ENCODE measurements around the gene SELPLG. TPM values are rescaled to one million over a fixed set of nuclear protein-coding genes. Genes with fewer than 3 reads are reported as not detected.

Gene SELPLG
- total and polyA plus RNA-seq, 8 donors = 3.0 to 61.0 (median 4.2) TPM

DNA sequence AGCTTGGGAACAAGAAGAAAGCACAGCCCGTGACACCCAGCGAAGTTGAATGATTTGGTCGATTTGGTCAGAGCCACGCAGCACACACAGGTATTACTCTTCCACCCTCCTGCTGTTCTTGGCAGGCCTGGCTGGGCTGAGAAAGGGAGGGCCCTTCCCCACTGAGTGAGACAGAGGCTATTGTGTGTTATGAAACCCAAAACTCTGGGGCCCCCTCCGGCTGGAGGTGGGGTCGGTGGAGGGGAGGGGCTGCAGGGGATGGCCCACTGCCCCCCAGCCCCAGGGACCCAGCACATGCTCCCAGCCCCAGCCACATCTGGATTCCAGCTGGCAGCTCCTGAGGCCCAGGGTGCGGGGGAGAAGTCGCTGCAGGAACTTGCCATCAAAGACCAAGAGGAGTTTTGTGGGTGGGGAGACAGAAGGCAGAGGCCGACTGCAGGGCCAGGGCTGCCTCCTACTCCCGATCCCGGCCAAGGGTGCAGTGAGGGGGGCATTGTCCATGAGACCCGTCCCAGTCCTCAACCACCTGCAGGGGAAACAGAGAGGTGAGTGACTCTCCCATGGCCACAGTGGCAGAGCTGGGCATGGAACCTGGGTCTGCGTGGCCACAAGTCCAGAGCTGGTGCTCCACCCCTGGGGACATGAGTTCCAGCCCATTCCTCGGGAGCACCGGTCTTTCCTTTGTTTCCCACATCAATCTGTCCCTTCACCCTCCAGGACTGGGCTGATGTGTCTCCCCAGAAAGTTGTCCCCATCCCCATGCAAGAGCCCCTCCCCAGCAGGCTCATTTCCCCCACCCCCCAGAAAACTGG, 44.5 kb downstream of the SELPLG start:
- DNase-seq = peak in 1 of 4 donors; percentile 51
- no peak overlapping the region for H3K27ac ChIP-seq
- no peaks in the 10 kb centered on the region for H3K4me1 ChIP-seq
- H3K27me3 ChIP-seq = peaks cover 0 to 10% of the 10 kb centered on the region in 2 donors
- no peak overlapping the region for H3K4me3 ChIP-seq
- TF ChIP-seq, protein P1, sequence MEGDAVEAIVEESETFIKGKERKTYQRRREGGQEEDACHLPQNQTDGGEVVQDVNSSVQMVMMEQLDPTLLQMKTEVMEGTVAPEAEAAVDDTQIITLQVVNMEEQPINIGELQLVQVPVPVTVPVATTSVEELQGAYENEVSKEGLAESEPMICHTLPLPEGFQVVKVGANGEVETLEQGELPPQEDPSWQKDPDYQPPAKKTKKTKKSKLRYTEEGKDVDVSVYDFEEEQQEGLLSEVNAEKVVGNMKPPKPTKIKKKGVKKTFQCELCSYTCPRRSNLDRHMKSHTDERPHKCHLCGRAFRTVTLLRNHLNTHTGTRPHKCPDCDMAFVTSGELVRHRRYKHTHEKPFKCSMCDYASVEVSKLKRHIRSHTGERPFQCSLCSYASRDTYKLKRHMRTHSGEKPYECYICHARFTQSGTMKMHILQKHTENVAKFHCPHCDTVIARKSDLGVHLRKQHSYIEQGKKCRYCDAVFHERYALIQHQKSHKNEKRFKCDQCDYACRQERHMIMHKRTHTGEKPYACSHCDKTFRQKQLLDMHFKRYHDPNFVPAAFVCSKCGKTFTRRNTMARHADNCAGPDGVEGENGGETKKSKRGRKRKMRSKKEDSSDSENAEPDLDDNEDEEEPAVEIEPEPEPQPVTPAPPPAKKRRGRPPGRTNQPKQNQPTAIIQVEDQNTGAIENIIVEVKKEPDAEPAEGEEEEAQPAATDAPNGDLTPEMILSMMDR (IDR thresholded peaks at IDR 0.05) = no peak
- no peaks in the 10 kb centered on the region for H3K36me3 ChIP-seq
- intact Hi-C loops (cut with DNase I) = no loop called here
- peak; percentile 42 for ATAC-seq
- H3K9me3 ChIP-seq = no peaks in the 10 kb centered on the region

DNA sequence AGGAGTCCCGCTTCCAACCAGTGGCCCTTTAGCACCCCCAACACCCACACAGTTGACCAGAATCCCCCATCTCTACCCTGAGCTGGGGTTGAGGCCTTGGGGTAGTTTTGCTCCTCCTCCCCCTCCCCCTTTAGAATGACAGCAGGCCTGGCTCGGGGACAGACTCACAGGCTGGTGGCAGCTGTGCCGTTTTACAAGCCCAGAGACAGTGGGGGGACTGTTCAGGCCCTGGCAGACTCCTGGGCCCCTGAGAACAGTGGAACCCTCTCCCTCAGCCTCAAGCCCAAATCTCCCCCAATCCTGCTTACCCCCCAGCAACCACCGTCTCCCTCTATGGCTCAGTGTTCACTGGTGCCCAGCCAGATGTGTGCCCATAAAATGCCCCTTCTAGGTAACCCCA, 45.9 kb downstream of the SELPLG start:
- Histone ChIP-seq H3K36me3 (no peaks in the 10 kb centered on the region), H3K9me3 (no peaks in the 10 kb centered on the region), H3K27ac (no peak overlapping the region), H3K4me1 (no peaks in the 10 kb centered on the region), H3K27me3 (peaks cover 0 to 10% of the 10 kb centered on the region in 2 donors), H3K4me3 (no peak overlapping the region)
- intact Hi-C loops (cut with DNase I) = no loop called here
- TF ChIP-seq, protein P1 (IDR thresholded peaks at IDR 0.05) = no peak
- DNase-seq (peak in 1 of 4 donors; percentile 51), ATAC-seq (no peak)

DNA sequence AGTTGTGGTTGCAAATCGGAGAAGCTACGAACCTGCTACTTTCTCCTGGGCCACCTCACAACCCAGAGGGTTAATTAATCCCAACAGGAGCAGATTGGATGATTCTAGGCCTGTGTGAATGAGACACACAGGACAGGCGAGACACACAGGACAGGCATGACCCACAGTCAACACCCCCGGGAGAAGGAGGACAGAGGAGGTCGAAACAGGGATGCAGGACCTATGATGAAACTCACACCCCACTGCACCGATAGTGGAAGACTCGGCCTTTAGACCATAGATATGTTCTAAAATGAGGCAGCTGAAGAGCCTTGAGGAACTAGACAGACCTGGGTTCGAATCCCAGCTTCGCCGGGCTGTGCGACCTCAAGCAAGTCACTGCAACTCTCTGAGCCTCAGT, 47.4 kb downstream of the SELPLG start:
- Histone ChIP-seq H3K27ac (no peak overlapping the region), H3K36me3 (no peaks in the 10 kb centered on the region), H3K4me3 (no peak overlapping the region), H3K27me3 (peaks cover 0 to 10% of the 10 kb centered on the region in 2 donors), H3K4me1 (no peaks in the 10 kb centered on the region), H3K9me3 (no peaks in the 10 kb centered on the region)
- ATAC-seq (no peak), DNase-seq (no peak)
- intact Hi-C loops (cut with DNase I) = no loop called here
- TF ChIP-seq, protein P1 (IDR thresholded peaks at IDR 0.05) = no peak

DNA sequence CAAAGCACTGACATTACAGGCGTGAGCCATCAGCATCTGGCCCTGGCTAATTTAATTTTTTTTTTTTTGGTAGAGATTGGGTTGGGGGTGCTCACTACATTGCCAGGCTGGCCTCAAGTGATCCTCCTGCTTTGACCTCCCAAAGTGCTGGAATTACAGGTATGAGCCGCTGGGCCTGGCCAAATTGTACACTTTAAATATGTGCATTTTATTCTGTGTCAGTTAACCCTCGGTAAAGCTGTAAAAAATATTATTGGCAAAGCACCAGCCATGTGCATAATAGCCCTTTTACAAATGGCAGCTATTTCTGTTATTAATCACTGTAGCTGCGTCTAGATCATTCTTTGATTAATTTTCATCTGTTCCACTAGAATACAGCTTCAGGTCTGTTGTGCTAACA, 47.8 kb downstream of the SELPLG start:
- H3K4me1 ChIP-seq = no peaks in the 10 kb centered on the region
- TF ChIP-seq, protein P1 (IDR thresholded peaks at IDR 0.05) = no peak
- intact Hi-C loops (cut with DNase I) = no loop called here

DNA sequence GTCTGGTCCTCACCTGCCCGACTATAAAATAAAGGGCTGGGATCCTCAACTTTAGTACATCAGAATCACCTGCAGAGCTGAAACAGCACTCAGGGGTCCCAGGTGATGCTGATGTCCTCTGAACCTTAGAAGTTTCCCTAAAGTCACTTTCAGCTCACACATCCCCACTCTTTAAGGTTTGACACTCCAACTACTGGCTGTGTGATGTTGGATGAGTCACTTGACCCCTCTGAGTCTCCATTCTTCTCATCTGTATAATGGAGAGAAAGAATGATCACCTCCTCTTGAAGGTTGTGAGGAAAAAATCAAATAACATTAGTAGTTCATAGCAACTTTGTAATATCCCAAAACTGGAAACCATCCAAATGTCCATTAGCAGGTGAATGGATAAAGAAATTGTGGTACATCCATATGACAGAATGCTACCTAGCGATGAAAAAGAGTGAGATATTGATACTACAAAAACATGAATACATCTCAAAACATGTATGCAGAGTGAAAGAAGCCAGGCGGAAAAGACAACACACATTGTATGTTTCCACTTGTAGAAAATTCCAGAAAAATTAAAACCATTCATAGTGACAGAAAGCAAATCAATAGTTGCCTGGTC, 49.1 kb downstream of the SELPLG start:
- TF ChIP-seq, protein P1 (IDR thresholded peaks at IDR 0.05) = no peak
- Histone ChIP-seq H3K4me1 (no peaks in the 10 kb centered on the region), H3K4me3 (no peak overlapping the region), H3K27me3 (peaks cover 0 to 6% of the 10 kb centered on the region in 2 donors), H3K27ac (no peak overlapping the region), H3K9me3 (no peaks in the 10 kb centered on the region), H3K36me3 (no peaks in the 10 kb centered on the region)
- intact Hi-C loops (cut with DNase I) = no loop called here
- DNase-seq (no peak), ATAC-seq (no peak)

More for the DNA sequence above, 47.8 kb downstream of the SELPLG start:
- Histone ChIP-seq H3K27ac (no peak overlapping the region), H3K36me3 (no peaks in the 10 kb centered on the region), H3K4me3 (no peak overlapping the region), H3K9me3 (no peaks in the 10 kb centered on the region), H3K27me3 (peaks cover 0 to 10% of the 10 kb centered on the region in 2 donors)
- DNase-seq (no peak), ATAC-seq (no peak)
